GM10266 (cell line): ENCODE measurements around the gene SRC.
A peak's percentile ranks its signal among the peaks of the same experiment; 100 is the strongest.

ENCODE experiments used
- DNase-seq: peaks from one replicate; pipeline ENCODE4 v3.0.0; 2012; ENCODE audit errors: extremely low spot score
- TF ChIP-seq, protein P1 (sequence below): IDR thresholded peaks from 2 replicates; pipeline ENCODE4 v1.5.1; 2012; ENCODE audit warnings: mild to moderate bottlenecking, low read depth; ENCODE audit not compliant: control insufficient read depth, insufficient read depth; ENCODE audit errors: missing control alignments

Gene SRC

DNA sequence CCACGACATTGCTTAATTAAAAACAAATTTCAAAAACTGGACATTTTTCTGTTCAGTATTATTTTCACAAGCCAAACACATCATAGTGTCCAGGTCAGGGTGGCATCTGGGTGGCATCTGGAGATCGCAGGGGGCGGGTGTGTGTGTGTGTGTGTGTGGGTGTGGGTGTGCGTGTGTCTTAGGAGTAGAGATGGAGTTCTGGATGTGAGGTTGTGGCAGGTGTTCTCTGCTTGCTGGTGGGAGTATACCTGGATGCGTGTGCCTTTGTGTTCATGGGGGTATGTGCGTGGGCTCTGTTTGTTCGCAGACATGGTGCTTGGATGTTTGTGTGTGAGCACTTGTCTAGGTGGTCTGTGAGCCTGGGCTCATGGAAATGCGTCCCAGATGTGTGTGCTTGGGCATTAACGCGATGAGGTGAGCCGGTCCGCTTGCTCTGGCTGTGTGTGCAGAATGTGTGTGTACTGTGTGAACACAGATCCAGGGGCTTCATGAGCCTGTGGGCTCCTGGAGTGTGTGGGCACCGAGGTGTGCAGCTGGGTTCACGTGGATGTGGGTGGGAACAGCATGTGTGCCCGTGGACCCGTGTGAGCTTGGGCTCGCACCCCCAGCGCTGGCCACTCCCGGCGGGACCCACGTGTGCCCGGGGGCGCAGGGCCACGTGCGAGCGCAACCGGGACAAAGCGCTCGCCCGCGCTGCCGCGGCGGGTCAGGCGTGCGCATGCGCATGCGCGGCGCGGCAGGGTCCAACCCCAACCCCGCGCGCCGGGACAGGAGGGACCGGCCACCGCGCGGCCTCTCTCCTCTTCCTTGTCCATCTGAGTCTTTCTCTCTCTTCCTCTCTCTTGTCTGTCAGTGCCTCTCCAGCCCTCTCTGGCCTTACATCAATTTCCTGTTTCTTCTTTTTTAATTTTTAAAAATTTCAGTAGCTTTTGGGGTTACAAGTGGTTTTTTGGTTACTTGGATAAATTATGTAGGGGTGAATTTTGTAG, 60.4 kb downstream of the SRC start:
- TF ChIP-seq, protein P1, sequence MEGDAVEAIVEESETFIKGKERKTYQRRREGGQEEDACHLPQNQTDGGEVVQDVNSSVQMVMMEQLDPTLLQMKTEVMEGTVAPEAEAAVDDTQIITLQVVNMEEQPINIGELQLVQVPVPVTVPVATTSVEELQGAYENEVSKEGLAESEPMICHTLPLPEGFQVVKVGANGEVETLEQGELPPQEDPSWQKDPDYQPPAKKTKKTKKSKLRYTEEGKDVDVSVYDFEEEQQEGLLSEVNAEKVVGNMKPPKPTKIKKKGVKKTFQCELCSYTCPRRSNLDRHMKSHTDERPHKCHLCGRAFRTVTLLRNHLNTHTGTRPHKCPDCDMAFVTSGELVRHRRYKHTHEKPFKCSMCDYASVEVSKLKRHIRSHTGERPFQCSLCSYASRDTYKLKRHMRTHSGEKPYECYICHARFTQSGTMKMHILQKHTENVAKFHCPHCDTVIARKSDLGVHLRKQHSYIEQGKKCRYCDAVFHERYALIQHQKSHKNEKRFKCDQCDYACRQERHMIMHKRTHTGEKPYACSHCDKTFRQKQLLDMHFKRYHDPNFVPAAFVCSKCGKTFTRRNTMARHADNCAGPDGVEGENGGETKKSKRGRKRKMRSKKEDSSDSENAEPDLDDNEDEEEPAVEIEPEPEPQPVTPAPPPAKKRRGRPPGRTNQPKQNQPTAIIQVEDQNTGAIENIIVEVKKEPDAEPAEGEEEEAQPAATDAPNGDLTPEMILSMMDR: no peak
- peak; percentile 86 for DNase-seq

DNA sequence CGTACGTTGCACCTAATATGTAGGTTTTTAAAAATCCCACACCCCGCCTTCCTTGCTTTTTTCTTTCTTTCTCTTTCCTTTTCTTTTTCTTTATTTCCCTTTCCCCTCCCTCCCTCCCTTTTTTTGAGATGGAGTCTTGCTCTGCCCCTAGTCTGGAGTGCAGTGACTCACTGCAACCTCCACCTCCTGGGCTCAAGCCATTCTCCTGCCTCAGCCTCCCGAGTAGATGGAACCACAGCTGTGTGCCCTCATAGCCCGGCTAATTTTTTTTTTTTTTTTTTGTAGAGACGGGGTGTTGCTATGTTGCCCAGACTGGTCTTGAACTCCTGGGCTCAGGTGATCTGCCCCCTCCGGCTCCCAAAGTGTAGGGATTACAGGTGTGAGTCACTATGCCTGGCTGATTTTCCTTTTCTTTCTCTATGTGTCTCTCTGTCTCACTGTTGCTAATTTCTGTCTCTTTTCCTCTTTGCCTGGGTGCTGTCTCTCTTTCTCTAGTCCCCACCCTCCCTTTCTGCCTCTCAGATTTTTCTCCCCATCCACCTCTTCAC, 61.2 kb downstream of the SRC start:
- DNase-seq: no peak
- TF ChIP-seq, protein P1: no peak

DNA sequence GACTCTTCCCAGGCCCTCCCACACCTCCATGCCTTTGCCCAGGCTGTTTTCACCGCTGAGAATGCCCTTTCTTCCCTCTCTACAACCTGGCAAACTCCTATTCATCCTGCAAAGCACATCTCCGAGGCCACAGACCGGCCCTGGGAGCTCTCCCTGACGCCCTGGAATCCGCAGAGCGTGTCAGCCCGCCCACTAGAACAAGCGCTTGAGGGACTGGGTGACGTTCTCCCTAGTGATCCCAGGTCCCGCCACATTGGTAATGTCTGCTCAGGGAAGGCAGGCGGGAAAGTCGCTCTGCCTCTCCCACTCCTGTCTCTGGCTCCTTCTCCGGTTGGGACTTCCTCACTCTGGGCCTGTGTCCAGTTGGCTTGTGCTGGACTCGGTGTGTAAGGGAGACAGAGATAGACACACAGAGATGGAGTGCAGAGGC, 61.6 kb downstream of the SRC start:
- TF ChIP-seq, protein P1: no peak
- DNase-seq: no peak

DNA sequence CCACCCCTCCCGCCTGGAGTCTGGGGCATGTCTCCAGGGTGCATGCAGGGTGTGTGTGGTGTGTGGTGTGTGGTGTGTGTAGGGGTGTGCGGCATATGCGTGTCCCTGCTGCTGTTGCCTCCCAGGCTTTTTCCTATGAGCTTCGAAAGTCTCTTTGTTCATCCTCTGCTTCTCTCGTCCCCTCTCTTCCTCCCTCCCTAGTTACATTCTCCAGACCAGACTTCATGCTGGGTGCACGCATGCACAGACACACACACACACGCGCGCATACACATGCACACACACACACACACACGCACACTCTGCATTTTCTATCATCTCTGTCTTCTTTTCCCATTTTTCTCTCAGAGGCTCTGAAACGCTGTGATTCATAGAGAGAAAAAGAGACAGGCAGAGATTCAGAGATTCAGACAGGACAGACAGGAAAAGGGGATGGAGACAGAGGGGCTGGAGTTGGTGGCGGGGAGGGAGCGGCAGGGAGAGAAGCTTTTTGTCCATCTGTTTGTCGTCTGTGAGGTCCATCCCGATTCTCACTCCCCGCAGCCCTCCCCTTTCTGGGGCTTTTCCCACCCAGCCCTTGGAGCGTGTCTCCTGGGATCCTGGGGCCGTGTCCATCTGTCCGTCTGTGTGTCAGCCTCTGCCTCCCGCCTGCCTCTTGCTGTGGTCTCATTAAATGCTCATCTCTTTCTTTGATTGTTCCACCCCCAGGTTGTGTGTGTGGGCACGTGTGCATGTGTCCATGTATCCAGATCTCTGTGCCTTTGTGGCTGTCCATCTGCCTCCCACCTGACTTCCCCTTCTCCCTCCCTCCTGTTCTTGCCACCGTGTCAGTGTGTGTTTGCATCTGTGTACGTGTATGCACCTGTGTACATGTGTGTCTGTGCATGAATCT, 62.6 kb downstream of the SRC start:
- DNase-seq: no peak
- TF ChIP-seq, protein P1: no peak

DNA sequence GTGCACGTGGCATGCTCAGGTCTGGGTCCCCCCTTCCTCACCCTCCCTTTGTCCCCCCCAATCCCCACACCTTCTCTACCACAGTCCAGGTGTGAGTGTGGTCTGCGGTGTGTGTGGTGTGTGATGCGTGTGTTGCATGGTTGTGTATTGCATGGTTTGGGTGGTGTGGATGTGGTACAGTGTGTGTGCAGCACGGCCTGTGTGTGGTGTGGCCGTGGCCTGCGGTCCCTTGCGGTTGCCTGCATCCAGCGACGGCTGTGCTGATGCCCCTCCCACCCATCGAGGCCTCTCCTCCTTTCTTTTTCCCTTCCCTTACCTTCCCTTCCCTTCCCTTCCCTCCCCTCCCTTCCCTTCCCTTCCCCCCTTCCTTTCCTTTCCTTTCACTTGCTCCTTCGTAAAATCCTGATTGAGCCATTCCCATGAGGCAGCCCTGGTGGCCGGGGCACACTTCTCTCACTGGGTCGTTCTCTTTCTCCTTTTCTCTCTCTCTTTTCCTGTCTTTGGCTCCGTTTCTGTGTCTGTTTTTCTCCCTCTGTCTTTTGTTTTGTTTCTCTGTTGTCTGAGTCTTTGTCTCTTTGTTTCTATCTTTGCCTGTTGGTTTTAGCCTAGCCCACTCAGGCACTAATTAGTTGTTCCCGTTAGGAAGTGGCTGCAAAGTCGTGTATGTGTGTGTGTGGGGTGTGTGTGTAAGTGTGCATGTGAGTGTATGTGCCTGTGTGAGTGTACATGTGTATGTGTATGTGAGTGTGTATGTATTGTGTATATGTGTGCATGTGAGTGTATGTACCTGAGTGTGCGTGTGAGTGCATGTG, 65.7 kb downstream of the SRC start:
- no peak for DNase-seq
- TF ChIP-seq, protein P1: no peak

DNA sequence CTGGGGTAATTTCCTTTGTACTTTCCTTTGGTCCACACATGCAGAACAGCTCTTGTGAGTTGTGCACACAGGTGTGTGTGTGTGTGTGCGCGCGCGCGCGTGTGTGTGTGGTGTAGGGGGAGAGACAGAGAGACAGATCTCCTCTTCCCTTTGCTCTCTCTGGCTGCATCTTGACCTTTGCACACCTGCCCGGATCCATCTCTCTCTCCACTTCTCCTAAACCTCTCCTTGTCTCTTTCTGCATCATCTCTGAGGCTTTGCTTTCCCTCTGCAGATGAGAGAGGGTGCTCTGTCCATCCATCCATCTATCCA, 67.0 kb downstream of the SRC start:
- TF ChIP-seq, protein P1: no peak
- no peak for DNase-seq
